NCI-H526 treated with DMSO at 0.1 percent for 48 hours (cell line): ENCODE data around the gene HNRNPC.
"Not testable (repeated sequence)": the region's sequence is repeated elsewhere in the genome, so short reads cannot be mapped to it uniquely, and the experiment has no call there.

ENCODE experiments used
- DNase-seq: peaks from one replicate; lab custom pipeline; 2025; lab: John Stamatoyannopoulos, UW

Gene HNRNPC

GRCh38 chr14:21191809-21192446 lies 77.3 kb downstream of the HNRNPC start:
- peak; percentile 17 for DNase-seq

DNA sequence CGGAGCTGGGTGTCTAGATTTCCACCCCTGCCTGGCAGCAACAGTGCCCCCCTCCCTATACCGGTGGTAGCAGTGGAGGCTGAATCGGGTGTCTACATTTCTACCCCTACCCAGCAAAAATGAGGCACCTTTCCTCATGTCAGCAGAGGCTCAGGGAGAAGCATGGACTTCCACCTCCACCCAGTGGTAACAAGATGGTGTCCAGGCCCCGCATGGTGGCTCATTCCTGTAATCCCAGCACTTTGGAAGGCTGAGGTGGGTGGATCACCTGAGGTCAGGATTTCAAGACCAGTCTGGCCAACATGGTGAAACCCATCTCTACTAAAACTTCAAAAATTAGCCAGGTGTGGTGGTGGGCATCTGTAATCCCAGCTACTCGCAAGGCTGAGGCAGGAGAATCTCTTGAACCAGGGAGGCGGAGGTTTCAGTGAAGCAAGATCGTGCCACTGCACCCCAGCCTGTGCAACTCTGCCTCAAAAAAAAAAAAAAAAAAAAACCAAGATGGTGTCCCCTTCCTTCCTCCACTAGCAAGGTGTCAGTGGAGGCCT lies 77.9 kb downstream of the HNRNPC start:
- DNase-seq = no peak

- no peak for DNase-seq
Observed at GRCh38 chr14:21185491-21185890, 83.8 kb downstream of the HNRNPC start.

GRCh38 chr14:21184254-21184653 lies 85.0 kb downstream of the HNRNPC start:
- no peak for DNase-seq

GRCh38 chr14:21182166-21182565 lies 87.1 kb downstream of the HNRNPC start:
- no peak for DNase-seq

GRCh38 chr14:21171128-21171527 lies 98.1 kb downstream of the HNRNPC start:
- DNase-seq = no peak

DNA sequence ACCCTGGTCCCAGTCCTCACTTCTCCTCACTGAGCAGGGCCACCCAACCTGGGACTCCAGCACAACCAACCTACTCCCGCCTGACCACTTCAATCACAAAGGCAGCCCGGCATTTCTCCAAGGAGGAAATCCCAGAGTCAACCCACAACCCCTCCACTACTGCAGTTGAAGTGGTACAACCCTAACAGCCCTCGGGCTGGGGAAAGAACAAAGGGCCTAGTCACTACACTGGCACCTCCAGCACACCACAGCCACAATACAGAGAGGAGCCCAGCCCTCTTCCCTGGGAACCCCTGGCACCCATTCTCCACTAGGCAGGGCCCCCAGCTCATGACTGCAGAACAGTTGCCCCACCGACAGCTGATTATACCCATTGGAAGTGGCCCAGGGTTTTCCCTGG lies 99.7 kb downstream of the HNRNPC start:
- no peak for DNase-seq

GRCh38 chr14:21168055-21168454 lies 101.2 kb downstream of the HNRNPC start:
- no peak for DNase-seq

DNA sequence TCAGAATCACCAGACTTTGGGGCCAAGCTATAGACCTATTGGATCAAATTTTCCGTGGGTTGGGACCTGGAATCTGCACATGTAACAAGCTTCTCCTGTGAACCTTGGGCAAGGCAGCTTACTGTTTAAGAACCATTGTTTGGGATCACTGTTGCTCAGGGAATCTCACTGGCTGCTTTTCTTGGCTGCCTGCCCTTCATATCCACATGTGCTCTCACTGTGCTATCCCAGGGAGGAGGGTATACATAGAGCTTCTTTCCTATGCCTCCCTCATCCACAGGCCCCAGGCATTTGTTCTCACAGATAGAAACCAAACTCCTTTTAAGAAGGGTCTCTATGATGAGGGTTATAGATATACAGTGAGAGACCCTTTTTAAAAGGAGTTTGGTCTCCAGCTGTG lies 103.6 kb downstream of the HNRNPC start:
- DNase-seq = not testable (repeated sequence)

GRCh38 chr14:21165002-21165605 lies 104.1 kb downstream of the HNRNPC start:
- not testable (repeated sequence) for DNase-seq

GRCh38 chr14:21163871-21164291 lies 105.4 kb downstream of the HNRNPC start:
- DNase-seq = no peak

DNA sequence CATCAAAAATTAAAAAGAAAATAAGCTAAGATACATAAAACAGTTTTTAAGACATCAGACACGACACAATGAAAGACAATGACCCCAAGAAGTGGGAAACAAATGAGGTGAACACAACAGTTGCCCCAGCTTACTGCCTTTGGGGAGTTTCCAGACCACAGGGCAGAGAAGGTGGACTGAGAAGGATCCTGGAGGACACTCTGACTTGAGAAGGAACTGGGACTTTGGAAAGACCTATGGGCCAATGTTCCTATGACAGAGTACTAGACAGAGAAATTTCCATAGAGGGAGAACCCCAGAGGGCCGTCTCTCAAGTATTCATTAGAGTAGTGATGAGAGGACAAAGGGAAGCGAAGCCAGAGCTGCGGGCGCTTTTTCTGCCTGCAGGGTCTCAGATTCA lies 107.2 kb downstream of the HNRNPC start:
- DNase-seq = no peak

DNA sequence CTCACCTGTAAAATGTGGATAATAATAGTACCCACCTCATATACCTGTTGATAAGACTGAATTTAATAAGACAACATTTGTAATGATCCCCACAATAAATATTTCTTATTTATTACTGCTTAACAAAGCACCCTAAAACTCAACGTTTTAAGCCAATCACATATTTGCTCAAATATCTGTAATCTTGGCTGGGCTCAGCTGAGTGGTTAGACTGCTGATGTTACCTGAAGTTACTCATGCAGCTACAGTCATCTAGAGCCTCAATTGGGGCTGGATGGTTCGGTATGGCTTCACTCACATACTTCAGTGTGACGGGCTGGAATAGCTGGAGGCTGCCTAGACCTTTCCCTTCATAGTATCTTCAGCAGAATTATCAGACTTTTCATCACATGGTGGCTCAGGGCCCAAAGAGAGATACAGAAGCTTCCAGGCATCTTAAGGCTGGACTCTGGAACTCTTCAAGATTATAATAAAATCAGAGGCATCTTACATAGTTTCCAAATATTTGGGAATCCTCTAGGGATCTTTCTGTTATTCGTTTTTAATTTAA lies 109.1 kb downstream of the HNRNPC start:
- no peak for DNase-seq
